GM20431 (cell line): ENCODE data around the gene RAD50.
"Not testable (repeated sequence)": the region's sequence is repeated elsewhere in the genome, so short reads cannot be mapped to it uniquely, and the experiment has no call there.

ENCODE experiments used
- in situ Hi-C: fragments of 300-500 bp; cut with MseI, MboI; formaldehyde crosslinking; loops from one replicate; pipeline ENCODE4 v1.15.0; 2020; ENCODE audit warnings: low sequenced_read_pairs; ENCODE audit not compliant: unreplicated experiment

RAD50 gene

DNA sequence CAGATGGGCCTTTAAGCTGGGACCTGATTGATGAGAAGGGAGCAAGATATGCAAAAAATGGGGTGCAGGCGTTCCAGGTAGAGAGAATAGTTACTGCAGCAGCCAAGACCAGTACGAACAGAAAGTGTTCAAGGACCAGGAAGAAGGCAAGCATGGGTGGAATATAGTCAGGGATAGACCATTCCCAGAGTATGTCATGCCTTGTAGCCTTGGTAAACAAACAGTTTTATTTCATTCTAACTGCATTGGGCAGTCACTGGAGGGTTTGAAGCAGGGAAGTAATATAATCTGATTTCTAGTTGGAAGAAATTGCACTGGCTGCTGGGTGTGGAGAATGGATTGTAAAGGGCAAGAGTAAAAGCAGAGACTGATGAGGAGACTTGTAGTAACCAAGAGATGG, 70.7 kb downstream of the RAD50 start:
- in situ Hi-C loops: no loop called here

DNA sequence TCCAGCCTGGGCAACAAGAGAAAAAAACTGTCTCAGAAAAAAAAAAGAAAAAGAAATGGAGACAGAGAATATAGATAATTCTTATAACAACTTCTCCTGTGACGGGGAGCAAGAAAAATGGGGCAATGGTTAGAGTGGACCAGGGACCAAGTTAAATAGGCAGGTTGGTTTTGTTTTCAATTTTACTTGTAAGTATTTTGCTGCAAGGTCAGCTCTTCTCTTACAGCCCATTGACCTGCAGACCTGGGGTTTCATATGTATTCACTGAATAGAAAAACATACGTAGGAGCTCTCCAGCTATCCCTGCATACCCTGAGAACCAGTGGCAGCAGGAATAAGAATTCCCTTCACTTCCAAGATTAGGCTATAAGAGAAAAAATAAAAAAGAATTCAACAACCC, 72.0 kb downstream of the RAD50 start:
- in situ Hi-C loops: no loop called here

DNA sequence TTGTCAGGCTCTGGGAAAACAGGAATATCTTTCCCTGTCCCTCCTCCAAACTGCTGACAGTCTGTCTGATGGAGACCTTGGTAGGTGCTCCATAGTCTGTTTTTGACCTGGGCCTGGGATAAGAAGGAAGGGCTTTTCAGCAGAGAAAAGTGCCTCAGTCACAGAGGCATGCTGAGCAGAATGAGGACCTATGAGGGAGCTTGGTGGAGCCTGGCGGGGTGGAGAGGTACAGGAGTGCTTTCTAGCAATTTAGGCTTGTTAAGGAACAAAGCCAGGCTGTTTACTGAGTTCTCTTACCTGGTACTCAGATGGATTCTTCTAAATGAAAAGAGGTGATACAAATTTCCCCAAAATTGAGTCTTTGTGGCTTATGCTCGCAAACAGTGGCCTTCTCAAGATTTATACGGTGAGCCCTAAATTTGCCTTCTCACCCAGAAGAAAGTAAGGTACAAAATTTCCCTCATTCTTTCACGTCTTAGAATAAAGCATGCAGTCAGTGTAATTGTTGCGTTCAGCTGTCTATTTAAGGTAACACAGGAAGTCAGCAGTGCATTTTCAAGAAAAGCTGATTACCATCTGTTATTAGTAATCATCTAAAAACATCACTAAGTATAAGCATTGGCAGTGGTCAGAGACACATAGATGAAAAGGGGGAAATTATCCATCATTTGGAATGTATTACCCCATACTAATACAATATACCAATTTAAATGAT, 72.6 kb downstream of the RAD50 start:
- in situ Hi-C loops: no loop called here

DNA sequence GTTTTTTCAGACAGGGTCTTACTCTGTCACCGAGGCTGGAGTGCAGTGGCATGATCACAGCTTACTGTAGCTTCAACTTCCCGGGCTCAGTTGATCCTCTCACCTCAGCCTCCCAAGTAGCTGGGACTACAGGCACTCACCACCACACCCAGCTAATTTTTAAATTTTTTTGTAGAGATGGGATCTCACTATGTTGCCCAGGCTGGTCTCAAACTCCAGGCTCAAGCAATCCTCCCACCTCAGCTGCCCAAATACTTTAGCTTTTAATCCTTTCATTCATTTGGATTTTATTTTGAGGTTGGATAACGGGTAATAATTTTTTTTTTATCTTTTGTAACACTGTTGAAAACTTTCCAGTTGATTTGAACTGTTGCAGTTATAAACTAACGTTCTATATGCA, 76.8 kb downstream of the RAD50 start:
- in situ Hi-C loops: not testable (repeated sequence)

DNA sequence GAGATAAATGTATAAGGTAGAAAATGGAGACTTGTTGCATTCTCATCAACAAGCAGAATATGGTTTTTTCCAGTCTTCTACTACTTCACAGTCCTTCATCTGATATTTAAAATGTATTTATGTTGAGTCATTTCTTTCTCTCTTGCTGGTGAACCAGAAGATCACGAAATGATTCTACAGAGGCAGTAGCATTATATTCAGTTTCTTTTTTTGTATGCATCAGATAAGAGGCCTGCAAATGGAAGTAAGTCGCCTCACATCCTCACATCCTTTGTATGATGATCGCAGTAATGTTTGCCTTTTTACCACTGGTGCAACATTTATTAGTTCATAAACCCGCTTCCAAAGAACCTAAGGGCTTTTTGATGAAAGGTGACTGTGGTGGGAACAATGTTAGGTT, 79.1 kb downstream of the RAD50 start:
- in situ Hi-C loops: no loop called here

DNA sequence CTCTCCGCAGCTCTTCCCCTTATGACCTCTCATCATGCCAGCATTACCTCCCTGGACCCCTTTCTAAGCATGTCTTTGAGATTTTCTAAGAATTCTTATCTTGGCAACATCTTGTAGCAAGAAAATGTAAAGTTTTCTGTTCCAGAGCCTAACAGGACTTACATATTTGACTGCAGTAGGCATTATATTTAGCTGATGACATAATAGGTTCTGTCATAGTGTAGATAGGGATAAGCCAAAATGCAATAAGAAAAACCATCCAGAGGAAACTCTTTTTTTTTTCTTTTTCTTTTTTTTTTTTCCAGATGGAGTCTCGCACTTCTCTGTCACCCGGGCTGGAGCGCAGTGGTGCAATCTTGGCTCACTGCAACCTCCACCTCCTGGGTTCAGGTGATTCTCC, 80.5 kb downstream of the RAD50 start:
- in situ Hi-C loops: no loop called here

DNA sequence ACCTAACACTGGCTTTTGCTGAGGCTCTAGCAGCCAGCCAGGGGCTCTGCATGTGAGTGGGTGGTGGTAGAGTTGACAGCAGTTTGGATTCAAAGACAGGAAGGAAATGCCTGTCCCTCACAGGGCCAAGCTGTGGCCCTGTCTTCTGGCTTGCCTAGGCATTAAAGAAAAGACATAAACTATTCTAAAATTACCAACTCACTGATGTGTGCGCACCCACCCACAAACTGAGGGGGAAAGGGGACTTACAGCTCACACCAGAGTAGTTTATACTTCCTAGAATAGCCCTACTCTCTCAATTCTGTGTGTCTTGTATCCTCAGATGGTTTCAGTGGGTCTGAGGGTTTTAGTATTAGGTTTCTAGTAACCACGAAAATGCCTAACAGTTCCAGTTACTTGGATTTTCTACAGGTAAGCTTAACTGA, 82.9 kb downstream of the RAD50 start:
- in situ Hi-C loops: no loop called here

DNA sequence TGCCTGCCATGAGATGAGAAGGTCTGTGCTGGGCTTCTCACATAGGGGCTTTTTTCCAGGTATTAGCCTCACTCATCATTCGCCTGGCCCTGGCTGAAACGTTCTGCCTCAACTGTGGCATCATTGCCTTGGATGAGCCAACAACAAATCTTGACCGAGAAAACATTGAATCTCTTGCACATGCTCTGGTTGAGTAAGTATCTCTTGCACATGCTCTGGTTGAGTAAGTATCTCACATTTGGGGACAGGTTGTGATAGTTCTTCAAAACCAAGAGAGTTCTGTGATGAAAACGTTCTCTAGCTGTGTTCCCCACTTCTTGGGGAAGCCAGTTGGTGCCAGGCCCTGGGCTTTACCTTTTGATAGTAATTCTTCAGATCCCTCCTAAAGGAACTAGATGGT, 83.8 kb downstream of the RAD50 start:
- in situ Hi-C loops: no loop called here

DNA sequence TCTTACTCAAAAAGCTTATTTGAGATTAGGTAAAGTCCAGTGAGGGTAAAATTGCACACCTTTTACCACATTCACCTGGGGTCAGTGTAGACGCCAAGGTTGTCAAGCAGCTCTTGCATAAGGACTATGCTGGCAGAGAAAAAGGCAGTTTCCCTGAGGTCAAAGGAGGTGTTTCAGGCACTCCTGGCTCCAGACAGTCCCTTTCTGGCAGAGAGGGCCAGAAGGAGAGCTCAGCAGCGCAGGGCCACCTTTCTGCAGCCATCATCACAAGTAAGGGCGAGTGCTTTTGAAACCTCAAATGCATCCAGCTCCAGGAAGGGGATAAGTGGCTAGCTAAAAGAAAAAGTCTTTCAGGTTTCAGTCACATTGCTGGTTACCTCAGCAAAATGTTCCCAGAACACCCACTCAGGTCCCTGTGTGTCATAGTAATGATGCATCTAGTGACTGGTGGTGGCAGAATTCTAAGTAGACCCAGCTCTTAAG, 84.5 kb downstream of the RAD50 start:
- in situ Hi-C loops: no loop called here

DNA sequence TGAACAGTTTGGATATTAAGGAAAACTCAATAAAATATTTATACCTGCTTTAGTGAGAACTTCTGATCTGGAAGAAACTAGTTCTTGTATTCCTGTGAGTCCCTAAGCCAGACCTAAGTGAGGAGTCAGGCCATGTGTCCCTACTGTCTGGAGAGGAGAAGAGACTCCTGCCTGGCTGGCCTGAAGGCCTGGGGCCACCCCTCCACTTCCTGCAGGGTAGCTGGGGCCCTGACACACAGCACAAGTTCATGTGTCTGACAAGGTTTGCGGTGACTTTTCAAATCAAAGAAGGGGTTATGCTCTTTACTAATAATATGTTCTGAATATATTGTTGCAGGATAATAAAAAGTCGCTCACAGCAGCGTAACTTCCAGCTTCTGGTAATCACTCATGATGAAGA, 85.1 kb downstream of the RAD50 start:
- in situ Hi-C loops: no loop called here

DNA sequence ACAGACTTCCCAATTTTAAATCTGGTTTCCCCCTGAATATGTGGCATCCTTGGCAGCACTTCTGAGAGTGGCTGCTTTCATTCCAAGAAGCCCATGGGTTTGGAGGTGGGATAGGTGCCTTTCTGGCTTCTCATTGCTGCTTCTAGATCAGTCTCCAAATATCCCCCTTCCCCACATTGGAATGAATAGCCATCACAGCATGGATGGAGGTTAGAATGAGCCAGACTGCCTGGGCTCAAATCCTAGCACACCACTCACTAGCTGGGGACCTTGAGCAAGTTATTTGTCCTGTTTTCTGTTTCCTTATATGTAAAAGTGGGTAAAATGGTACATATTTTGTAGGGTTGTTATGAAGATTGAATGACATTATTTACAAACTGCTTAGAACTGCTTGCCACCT, 87.4 kb downstream of the RAD50 start:
- in situ Hi-C loops: no loop called here

DNA sequence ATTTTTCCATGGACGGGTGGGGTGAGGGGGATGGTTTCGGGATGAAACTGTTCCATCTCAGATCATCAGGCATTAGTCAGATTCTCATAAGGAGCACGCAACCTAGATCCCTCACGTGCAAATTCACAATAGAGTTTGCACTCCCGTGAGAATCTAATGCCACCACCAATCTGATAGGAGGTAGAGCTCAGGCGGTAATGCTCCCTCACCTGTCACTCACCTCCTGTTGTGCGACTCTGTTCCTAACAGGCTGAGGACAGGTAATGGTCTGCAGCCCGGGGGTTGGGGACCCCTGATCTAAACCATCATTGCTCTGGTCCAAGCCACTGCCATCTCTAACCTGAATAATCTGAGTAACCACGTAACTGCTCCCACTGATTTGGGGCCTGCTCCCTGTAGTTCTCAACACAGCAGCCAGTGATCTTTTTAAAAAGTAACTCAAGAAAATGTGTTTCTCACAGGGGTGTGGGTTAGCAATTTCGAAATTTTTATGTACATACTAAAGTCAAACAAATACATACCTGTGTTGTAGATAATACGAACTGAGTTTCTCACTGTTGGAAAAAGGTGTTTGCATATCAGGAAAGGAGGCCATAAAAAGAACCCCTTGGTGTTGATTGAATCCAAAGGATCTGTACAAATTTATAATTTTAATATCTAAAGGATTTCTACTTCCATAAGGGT, 89.9 kb downstream of the RAD50 start:
- in situ Hi-C loops: no loop called here

DNA sequence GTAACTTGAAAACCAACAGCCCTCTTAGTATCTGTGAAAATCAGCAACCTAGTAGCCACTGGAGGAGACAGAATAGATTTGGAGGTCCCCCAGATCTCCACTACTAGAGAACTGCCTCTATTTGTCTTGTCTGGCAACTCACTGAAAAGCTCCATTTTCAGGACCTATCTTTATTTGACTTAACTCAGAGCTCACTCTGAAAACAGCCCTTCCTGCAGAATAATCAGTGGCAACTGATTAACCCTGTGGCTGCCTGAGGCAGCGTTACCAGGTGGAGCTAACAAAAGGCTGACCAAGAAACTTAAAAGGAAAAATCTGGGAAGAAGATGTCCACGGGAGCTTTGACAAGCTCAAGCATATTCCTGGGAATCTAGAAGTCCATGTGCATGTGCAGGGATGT, 90.7 kb downstream of the RAD50 start:
- in situ Hi-C loops: no loop called here

DNA sequence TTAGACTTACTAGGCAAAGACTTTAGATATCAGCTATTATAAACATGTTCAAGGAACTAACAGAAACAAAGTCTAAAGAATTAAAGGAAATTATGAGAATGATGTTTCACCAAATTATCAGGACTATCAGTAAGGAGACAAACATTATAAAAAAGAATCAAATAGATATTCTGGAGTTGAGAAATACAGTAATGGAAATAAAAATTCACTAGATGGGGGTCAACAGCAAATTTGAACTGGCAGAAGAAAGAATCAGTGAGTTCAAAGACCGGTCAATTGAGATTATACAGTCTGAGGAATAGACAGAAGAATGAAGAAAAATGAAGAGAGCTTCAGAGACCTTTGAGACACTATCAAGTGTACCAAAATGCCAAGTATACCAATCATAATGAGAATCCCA, 91.6 kb downstream of the RAD50 start:
- in situ Hi-C loops: no loop called here

DNA sequence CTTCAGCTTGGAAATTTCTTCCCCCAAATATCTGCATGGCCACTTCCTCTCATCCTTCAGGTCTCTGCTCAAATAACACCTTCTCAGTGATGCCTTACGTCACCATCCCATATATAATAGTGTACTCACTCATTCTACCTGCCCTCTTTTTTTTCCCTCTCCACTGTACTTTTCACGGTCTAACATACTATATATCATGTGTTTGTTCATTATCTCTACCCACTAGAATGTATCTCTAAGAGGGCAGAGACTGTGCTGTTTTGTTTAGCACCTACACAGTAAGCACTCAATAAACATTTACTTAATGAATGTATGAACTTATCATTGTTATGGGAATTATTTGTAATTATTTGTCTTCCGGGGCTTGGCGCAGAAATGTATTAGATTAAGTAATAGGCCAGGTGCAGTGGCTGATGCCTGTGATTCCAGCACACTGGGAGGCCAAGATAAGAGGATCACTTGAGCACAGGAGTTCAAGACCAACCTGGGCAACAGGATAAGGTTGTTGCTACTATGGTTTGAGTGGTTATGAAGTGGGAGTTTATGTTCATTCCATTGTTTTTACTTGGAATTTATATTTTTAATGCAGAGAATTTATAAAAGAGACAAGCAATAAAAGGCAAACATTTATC, 95.2 kb downstream of the RAD50 start:
- in situ Hi-C loops: no loop called here

DNA sequence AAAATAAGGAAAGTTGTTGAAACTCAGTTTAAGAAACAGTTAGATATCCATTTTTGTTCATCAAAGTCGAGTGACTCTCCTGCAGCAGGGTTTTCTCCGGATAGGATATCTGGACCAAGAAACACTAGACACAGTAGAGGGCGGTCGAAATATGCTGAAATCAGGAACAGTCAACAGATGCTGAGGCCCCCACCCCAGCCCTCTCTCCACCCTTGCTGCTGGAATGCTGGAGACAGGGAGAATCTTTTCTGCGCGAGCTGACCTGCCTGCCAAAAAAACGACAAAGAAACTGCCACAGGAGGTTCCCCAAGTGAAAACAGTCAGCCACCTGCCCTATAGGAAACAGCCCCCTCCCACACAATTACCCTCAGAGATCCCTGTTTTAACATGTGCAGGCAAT, 96.9 kb downstream of the RAD50 start:
- in situ Hi-C loops: no loop called here

DNA sequence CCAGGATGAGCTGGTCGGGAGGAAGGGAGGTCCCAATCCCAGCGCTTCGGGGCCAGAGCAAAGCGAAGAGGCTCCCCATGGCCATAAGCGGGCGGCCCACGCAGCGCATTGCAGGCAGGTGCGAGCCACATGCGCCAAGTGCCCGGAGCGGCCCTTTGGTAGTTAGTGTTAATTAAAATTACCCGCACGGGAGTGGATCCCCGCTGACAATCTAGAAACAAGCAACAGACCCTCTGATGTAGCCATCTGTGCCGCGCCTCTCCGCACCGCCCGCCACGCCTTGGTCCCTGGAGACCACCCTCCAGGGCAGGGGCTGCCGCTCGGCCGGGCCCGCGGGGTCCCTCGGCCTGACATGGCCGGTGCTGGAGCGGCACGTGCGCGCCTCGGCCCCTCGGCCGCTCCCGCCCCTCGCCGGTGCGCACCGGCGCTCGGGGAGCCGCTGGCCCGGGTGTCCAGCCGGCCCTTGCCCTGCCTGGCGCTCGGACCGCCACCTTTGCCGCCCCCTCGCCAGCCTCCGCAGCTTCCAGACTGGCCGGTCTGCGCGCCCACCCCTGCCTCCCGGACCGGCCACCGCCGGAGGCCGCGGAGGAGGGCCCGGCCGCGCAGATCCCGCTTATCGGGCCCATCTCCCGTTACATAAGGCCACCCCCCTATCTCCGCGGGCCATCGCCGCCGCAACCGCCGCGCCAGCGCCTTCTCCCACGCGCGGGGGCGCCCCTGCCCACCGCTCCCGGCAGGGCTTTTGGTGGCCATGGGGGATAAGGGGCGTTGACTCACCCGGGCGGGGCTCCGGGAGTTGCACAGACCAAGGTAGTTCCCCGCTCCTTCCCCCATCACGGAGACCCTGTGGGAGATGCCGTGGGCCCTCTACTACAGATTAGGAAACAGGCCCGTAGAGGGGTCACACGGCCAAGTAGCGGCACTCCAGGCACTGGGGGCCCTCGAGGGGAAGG, 99.3 kb downstream of the RAD50 start:
- in situ Hi-C loops: no loop called here

DNA sequence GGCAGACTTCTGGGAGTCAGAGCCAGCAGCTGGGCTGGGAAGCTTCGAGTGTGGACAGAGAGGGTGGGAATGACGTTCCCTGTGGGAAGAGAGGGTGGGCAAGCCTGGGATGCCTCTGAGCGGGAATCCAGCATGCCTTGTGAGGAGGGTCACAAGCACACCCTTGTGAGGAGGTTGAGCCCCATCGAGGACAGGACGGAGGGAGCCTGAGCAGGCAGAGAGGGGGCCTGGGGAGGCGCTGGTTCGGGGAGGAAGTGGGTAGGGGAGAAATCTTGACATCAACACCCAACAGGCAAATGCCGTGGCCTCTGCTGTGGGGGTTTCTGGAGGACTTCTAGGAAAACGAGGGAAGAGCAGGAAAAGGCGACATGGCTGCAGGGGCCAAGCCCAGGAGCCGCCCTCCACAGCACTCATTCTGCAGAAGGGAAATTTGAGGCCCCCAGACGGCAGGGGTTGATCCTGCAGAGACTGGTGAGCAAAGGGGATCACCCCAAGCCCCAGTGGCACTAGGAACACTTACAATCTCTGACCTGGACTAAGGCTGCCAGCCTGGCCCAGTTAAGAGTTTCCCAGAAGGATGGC, 100.1 kb downstream of the RAD50 start:
- in situ Hi-C loops: no loop called here

DNA sequence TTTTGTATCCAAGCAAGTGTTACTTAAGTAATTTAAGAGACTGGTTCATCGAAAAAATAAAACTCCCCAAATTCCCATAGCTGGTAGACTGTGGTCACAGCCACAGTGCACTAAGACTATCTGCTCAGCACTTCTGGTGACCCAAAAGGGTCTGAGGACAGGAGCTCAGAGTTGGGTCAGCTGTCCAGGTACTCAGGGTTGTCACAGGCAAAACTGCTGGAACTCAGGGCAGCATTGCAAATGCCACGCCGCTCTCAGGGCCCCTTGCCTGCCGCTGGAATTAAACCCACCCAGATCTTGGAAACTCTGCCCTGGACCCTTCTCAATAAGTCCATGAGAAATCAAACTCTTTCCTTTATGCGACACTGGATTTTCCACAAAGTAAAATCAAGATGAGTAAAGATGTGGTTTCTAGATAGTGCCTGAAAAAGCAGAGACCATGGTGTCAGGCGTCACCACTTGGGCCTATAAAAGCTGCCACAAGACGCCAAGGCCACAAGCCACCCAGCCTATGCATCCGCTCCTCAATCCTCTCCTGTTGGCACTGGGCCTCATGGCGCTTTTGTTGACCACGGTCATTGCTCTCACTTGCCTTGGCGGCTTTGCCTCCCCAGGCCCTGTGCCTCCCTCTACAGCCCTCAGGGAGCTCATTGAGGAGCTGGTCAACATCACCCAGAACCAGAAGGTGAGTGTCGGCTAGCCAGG, 101.1 kb downstream of the RAD50 start, which contains the start of gene IL13:
Gene IL13, plus strand, starts transcription at position 498 of the 705 bp plus-strand sequence. Its CDS starts 14 bp downstream, at position 512.
- in situ Hi-C loops: no loop called here
